NCI-H146 treated with DMSO at 0.1 percent for 48 hours (cell line): Measurements from ENCODE around the gene LPAR1.
"Not testable (repeated sequence)": the region's sequence is repeated elsewhere in the genome, so short reads cannot be mapped to it uniquely, and the experiment has no call there.

Source experiments
- DNase-seq: peaks from one replicate; lab custom pipeline; 2025; ENCODE audit not compliant: unreplicated experiment; lab: John Stamatoyannopoulos, UW

The LPAR1 gene

GRCh38 chr9:111038331-111039230, at the start of gene LPAR1:
Gene LPAR1 (minus strand): TSS chr9:111038470. CDS start chr9:110972117, 66,353 bp downstream.
- no peak for DNase-seq

GRCh38 chr9:111078391-111079038, 40.2 kb upstream of the LPAR1 start:
- no peak for DNase-seq

GRCh38 chr9:111076519-111076918, 38.2 kb upstream of the LPAR1 start:
- no peak for DNase-seq

- DNase-seq, result no peak
These were observed 37.8 kb upstream of the LPAR1 start for GRCh38 chr9:111076042-111076441.

GRCh38 chr9:111074395-111074794, 36.1 kb upstream of the LPAR1 start:
- no peak for DNase-seq

GRCh38 chr9:111069183-111069582, 30.9 kb upstream of the LPAR1 start:
- DNase-seq, result no peak

GRCh38 chr9:111068771-111069170, 30.5 kb upstream of the LPAR1 start:
- DNase-seq, result no peak

- no peak for DNase-seq
These were observed 30.1 kb upstream of the LPAR1 start for GRCh38 chr9:111068383-111068730.

GRCh38 chr9:111066468-111066867, 28.2 kb upstream of the LPAR1 start:
- DNase-seq, result no peak

- no peak for DNase-seq
These were observed 27.1 kb upstream of the LPAR1 start for GRCh38 chr9:111065414-111065813.

GRCh38 chr9:111064160-111064837, 26.0 kb upstream of the LPAR1 start:
- no peak for DNase-seq

GRCh38 chr9:111063332-111063731, 25.1 kb upstream of the LPAR1 start:
- no peak for DNase-seq

GRCh38 chr9:111058166-111058565, 19.9 kb upstream of the LPAR1 start:
- no peak for DNase-seq

- DNase-seq, result no peak
These were observed 18.3 kb upstream of the LPAR1 start for GRCh38 chr9:111056538-111056937.

GRCh38 chr9:111052791-111053190, 14.5 kb upstream of the LPAR1 start:
- no peak for DNase-seq

GRCh38 chr9:111051400-111051799, 13.1 kb upstream of the LPAR1 start:
- DNase-seq, result no peak

- DNase-seq, result no peak
These were observed 12.5 kb upstream of the LPAR1 start for GRCh38 chr9:111050819-111051218.

- not testable (repeated sequence) for DNase-seq
These were observed 9.0 kb upstream of the LPAR1 start for GRCh38 chr9:111047287-111047686.

GRCh38 chr9:111041902-111042301, 3.6 kb upstream of the LPAR1 start:
- no peak for DNase-seq

GRCh38 chr9:111040494-111040893, 2.2 kb upstream of the LPAR1 start:
- no peak for DNase-seq

- DNase-seq, result no peak
These were observed 1.1 kb upstream of the LPAR1 start for GRCh38 chr9:111039231-111039906.
